Tibial nerve (tissue), 4 donors: Measurements from ENCODE around the gene DHRS9. TPM values are rescaled to one million over a fixed set of nuclear protein-coding genes. Genes with fewer than 3 reads are reported as not detected.

Experiments used
- DNase-seq, 2 donors: peaks; one replicate each; pipeline ENCODE4 v3.0.0-alpha.2; 2019; ENCODE audit warnings: low spot score in 2 of 2
- H3K27ac ChIP-seq, 4 donors: fragments of 200-600 bp; sonication (generic) in 3 of 4; one replicate each; pipeline ENCODE4 v1.5.1; 2017 to 2019; ENCODE audit warnings: mild to moderate bottlenecking in 1 of 4
- H3K27me3 ChIP-seq, 2 donors: fragments of 200-600 bp; sonication (generic) in 1 of 2; one replicate each; pipeline versions ENCODE4 v1.5.1 to v1.6.0; 2017 to 2019
- H3K36me3 ChIP-seq, 3 donors: fragments of 200-600 bp; sonication (generic); one replicate each; pipeline ENCODE4 v1.5.1; 2018 to 2019
- H3K4me1 ChIP-seq, 4 donors: fragments of 200-600 bp; sonication (generic) in 3 of 4; one replicate each; pipeline ENCODE4 v1.5.1; 2017 to 2019
- H3K4me3 ChIP-seq, 4 donors: fragments of 200-600 bp; sonication (generic) in 3 of 4; one replicate each; pipeline ENCODE4 v1.5.1; 2017 to 2019; ENCODE audit warnings: mild to moderate bottlenecking in 1 of 4, moderate library complexity in 1 of 4
- H3K9me3 ChIP-seq, 4 donors: fragments of 200-600 bp; sonication (generic) in 3 of 4; one replicate each; pipeline ENCODE4 v1.5.1; 2017 to 2019
- CTCF ChIP-seq, 5 experiments: fragments of 200-600 bp in 3 of 5; fragments of 450-650 bp in 2 of 5; sonication (generic) in 3 of 5; IDR thresholded peaks; one replicate each; pipeline ENCODE4 v1.5.1; 2016 to 2019; ENCODE audit warnings: antibody characterized with exemption in 5 of 5, mild to moderate bottlenecking in 3 of 5, moderate library complexity in 2 of 5
- EP300 ChIP-seq, 2 donors: sonication (generic); formaldehyde crosslinking; IDR thresholded peaks; one replicate each; pipeline ENCODE4 v1.6.1; 2017; ENCODE audit warnings: antibody characterized with exemption in 2 of 2, mild to moderate bottlenecking in 1 of 2
- POLR2A ChIP-seq, 2 donors: fragments of 450-650 bp; IDR thresholded peaks; one replicate each; pipeline ENCODE4 v1.6.1; 2017; ENCODE audit warnings: antibody characterized with exemption in 2 of 2, mild to moderate bottlenecking in 2 of 2, moderate library complexity in 2 of 2
- WGBS, 2 donors: methylation state at CpG; one replicate each; pipeline ENCODE4 v1.1.5; 2018; 5-methylcytosine and 5-hydroxymethylcytosine counted together
- total RNA-seq, 4 donors: library from RNA; depleted of rRNA; stranded (reverse); fragments of >200 nt; gene quantifications; one replicate each; pipeline ENCODE4 v1.1.0, GENCODE V29; 2016

Gene DHRS9
- total RNA-seq, 4 donors from 2014 or later = 0.21 to 0.59 (median 0.22) TPM; not detected in 1

- Histone ChIP-seq H3K9me3 (no peaks in the 10 kb centered on the region), H3K4me3 (no peak overlapping the region), H3K27ac (no peak overlapping the region), H3K4me1 (peaks cover 0 to 3% (median 0%) of the 10 kb centered on the region in 4 donors), H3K27me3 (no peaks in the 10 kb centered on the region), H3K36me3 (no peaks in the 10 kb centered on the region)
- WGBS, 2 donors = 72 to 78% methylated on average over 6 of the region's 6 CpGs
- no peak for DNase-seq
- no peak for TF ChIP-seq POLR2A (IDR thresholded peaks at IDR 0.05)
- TF ChIP-seq CTCF (IDR thresholded peaks at IDR 0.05) = no peak
- no peak for TF ChIP-seq EP300 (IDR thresholded peaks at IDR 0.05)
Observed at GRCh38 chr2:169090133-169090820, 20.9 kb downstream of the DHRS9 start.

- DNase-seq = no peak
- Histone ChIP-seq H3K4me3 (no peak overlapping the region), H3K4me1 (peaks cover 0 to 5% (median 2%) of the 10 kb centered on the region in 4 donors), H3K9me3 (no peaks in the 10 kb centered on the region), H3K36me3 (no peaks in the 10 kb centered on the region), H3K27ac (no peak overlapping the region), H3K27me3 (no peaks in the 10 kb centered on the region)
- TF ChIP-seq CTCF (IDR thresholded peaks at IDR 0.05) (no peak), POLR2A (IDR thresholded peaks at IDR 0.05) (no peak), EP300 (IDR thresholded peaks at IDR 0.05) (no peak)
- 92 to 93% methylated on average over 3 of the region's 3 CpGs for WGBS, 2 donors
Observed at GRCh38 chr2:169091256-169091655, 21.9 kb downstream of the DHRS9 start.

- Histone ChIP-seq H3K4me3 (no peak overlapping the region), H3K4me1 (peaks cover 0 to 5% (median 2%) of the 10 kb centered on the region in 4 donors), H3K27ac (no peak overlapping the region), H3K27me3 (no peaks in the 10 kb centered on the region), H3K9me3 (no peaks in the 10 kb centered on the region), H3K36me3 (no peaks in the 10 kb centered on the region)
- 75 to 76% methylated on average over 8 of the region's 8 CpGs for WGBS, 2 donors
- DNase-seq = peak; percentile 16 to 33
- no peak for TF ChIP-seq EP300 (IDR thresholded peaks at IDR 0.05)
- no peak for TF ChIP-seq CTCF (IDR thresholded peaks at IDR 0.05)
- no peak for TF ChIP-seq POLR2A (IDR thresholded peaks at IDR 0.05)
Observed at GRCh38 chr2:169091761-169092519, 22.6 kb downstream of the DHRS9 start.

DNA sequence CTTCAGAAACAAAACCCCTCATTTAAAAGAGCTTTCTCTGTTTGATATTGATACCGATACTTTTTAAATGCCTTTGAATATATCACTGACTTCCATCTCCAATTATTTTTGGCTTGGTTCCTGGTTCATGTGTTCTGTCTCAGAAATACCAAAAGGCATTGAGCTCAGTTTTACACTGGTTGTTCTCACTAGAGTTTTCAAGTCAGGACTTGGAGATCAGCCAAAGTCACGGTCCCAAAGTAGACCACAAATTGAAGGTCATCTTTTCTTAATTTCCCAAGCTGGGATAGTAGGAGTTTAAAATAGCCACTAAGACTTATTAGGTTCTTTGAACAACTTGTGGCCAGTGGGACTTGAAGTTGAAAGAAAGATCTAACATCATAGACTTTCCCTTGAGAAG lies 24.2 kb downstream of the DHRS9 start:
- WGBS, 2 donors = 14 to 27% methylated on average over 2 of the region's 2 CpGs
- no peak overlapping the region for H3K27ac ChIP-seq
- H3K4me1 ChIP-seq = peaks cover 0 to 5% (median 2%) of the 10 kb centered on the region in 4 donors
- no peak overlapping the region for H3K4me3 ChIP-seq
- no peak for TF ChIP-seq CTCF (IDR thresholded peaks at IDR 0.05)
- DNase-seq = no peak
- no peaks in the 10 kb centered on the region for H3K9me3 ChIP-seq
- no peaks in the 10 kb centered on the region for H3K36me3 ChIP-seq
- H3K27me3 ChIP-seq = no peaks in the 10 kb centered on the region

- no peaks in the 10 kb centered on the region for H3K36me3 ChIP-seq
- 94 to 100% methylated on average over 1 of the region's 1 CpG for WGBS, 2 donors
- peaks cover 0 to 5% (median 2%) of the 10 kb centered on the region in 4 donors for H3K4me1 ChIP-seq
- TF ChIP-seq EP300 (IDR thresholded peaks at IDR 0.05) (no peak), POLR2A (IDR thresholded peaks at IDR 0.05) (no peak), CTCF (IDR thresholded peaks at IDR 0.05) (no peak)
- no peaks in the 10 kb centered on the region for H3K9me3 ChIP-seq
- H3K4me3 ChIP-seq = no peak overlapping the region
- no peaks in the 10 kb centered on the region for H3K27me3 ChIP-seq
- H3K27ac ChIP-seq = no peak overlapping the region
- DNase-seq = no peak
Observed at GRCh38 chr2:169094676-169095075, 25.3 kb downstream of the DHRS9 start.
